Transverse colon (tissue), 4 donors: ENCODE measurements around the gene IFT80. TPM values are rescaled to one million over a fixed set of nuclear protein-coding genes. Genes with fewer than 3 reads are reported as not detected.

Experiments
- DNase-seq: peaks from one replicate; pipeline ENCODE4 v3.0.0-alpha.2; 2019
- H3K27ac ChIP-seq, 4 donors: fragments of 200-600 bp; sonication (generic); 2 replicates each; pipeline ENCODE4 v1.5.1; 2016 to 2018; ENCODE audit warnings: inconsistent platforms in 4 of 4
- H3K27me3 ChIP-seq: fragments of 200-600 bp; sonication (generic); 2 replicates; pipeline ENCODE4 v1.5.1; 2017; ENCODE audit warnings: inconsistent platforms
- H3K36me3 ChIP-seq, 4 donors: fragments of 200-600 bp; sonication (generic); 2 replicates each; pipeline ENCODE4 v1.5.1; 2017 to 2019; ENCODE audit warnings: inconsistent platforms in 4 of 4
- H3K4me1 ChIP-seq, 4 donors: fragments of 200-600 bp; sonication (generic); 2 replicates each; pipeline ENCODE4 v1.5.1; 2017 to 2020; ENCODE audit warnings: inconsistent platforms in 4 of 4
- H3K4me3 ChIP-seq, 4 donors: fragments of 200-600 bp; sonication (generic); 1 replicate in 1 of 4; 2 replicates in 3 of 4; pipeline versions ENCODE4 v1.5.1 to v1.6.1; 2017 to 2019; ENCODE audit warnings: inconsistent platforms in 4 of 4
- H3K9me3 ChIP-seq, 2 donors: fragments of 200-600 bp; sonication (generic); 2 replicates each; pipeline ENCODE4 v1.5.1; 2017 to 2019; ENCODE audit warnings: inconsistent platforms in 2 of 2
- EP300 ChIP-seq: sonication (generic); formaldehyde crosslinking; IDR thresholded peaks from one replicate; pipeline ENCODE4 v1.6.1; 2017; ENCODE audit warnings: antibody characterized with exemption, low read depth
- POLR2A ChIP-seq: fragments of 450-650 bp; IDR thresholded peaks from one replicate; pipeline ENCODE4 v1.6.1; 2016; ENCODE audit warnings: antibody characterized with exemption, mild to moderate bottlenecking, moderate library complexity
- POLR2AphosphoS5 ChIP-seq, 3 donors: sonication (generic); formaldehyde crosslinking; IDR thresholded peaks; one replicate each; pipeline ENCODE4 v1.6.1; 2016; ENCODE audit warnings: antibody characterized with exemption in 3 of 3
- WGBS, 2 donors: methylation state at CpG; one replicate each; pipeline ENCODE4 v1.1.5; 2018; ENCODE audit warnings: low coverage in 1 of 2; 5-methylcytosine and 5-hydroxymethylcytosine counted together
- in situ Hi-C, 4 donors: fragments of 200-750 bp; cut with MboI; loops; one replicate each; pipeline versions ENCODE4 v1.15.0 to v1.15.1; 2017; ENCODE audit warnings: low sequenced_read_pairs in 3 of 4, low pct_ligation_motif_present in 1 of 4, low pct_unique_long_range_greater_than_20kb in 1 of 4
- intact Hi-C: fragments of 100-400 bp; cut with DNase I; formaldehyde crosslinking; loops from one replicate; pipeline ENCODE4 v1.15.1; 2023; ENCODE audit warnings: low total_unique reads
- total RNA-seq, 4 donors: library from RNA; depleted of rRNA; stranded (reverse); fragments of >200 nt; gene quantifications; one replicate each; pipeline ENCODE4 v1.1.0, GENCODE V29; 2016
- TF ChIP-seq, protein P1 (sequence below), 5 experiments: fragments of 200-600 bp in 3 of 5; fragments of 450-650 bp in 2 of 5; sonication (generic) in 3 of 5; IDR thresholded peaks; 1 replicate in 2 of 5; 2 replicates in 3 of 5; pipeline ENCODE4 v1.5.1; 2016 to 2017; ENCODE audit warnings: antibody characterized with exemption in 5 of 5, inconsistent platforms in 3 of 5, mild to moderate bottlenecking in 2 of 5, moderate library complexity in 1 of 5

Gene IFT80
- total RNA-seq, 4 donors from 2014 or later: 0.37 to 78.8 (median 19.7) TPM

DNA sequence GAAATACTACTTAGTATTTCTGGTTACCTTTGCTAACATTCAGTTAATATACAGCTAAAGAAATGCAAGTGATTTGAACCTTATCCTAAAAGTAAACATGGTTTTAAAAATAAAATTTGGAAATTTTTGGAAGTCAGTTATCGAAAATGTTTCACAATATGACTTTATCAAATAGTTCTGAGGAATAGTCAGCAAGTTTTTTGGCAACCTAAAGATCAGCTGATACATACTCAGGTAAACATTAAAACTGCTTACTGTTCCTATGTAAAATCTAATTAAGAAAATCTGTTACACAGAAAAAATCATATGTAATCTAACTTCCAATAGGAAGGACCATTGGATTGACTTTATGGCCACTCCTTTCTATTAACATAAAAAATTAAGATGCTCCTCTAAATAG lies 24.1 kb downstream of the IFT80 start:
- in situ Hi-C loops (no loop called here), intact Hi-C loops (loop anchor here (10.0 kb wide), 1 partner anchor 830 kb away; no protein-coding TSS in a partner anchor)
- Histone ChIP-seq H3K27ac (no peak overlapping the region), H3K27me3 (no peaks in the 10 kb centered on the region), H3K4me3 (no peak overlapping the region), H3K36me3 (no peaks in the 10 kb centered on the region), H3K4me1 (no peaks in the 10 kb centered on the region), H3K9me3 (no peaks in the 10 kb centered on the region)
- TF ChIP-seq POLR2AphosphoS5 (IDR thresholded peaks at IDR 0.05) (no peak), POLR2A (no peak), EP300 (no peak)
- 92 to 100% methylated on average over 1 of the region's 1 CpG for WGBS, 2 donors
- no peak for DNase-seq

DNA sequence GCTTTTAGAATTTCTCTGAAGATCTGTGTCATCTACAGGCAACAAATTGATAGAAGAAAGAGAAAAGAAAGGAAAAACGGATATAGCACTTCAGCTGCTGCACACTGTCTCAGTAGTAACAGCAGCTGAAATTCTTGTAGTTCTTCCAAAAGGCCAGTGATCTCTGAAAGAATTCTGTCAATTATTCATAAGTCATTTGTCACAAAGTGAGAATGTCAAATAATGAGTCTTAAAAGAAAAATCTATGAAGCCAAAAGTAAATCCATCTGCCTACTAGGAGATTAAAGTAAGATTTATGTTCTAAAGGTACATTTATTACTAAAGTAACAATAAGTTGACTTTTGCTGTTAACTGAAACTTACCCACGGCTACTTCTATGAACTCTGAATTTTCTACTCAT lies 24.6 kb downstream of the IFT80 start:
- Histone ChIP-seq H3K36me3 (no peaks in the 10 kb centered on the region), H3K4me3 (no peak overlapping the region), H3K4me1 (no peaks in the 10 kb centered on the region), H3K27ac (no peak overlapping the region), H3K9me3 (no peaks in the 10 kb centered on the region), H3K27me3 (no peaks in the 10 kb centered on the region)
- WGBS, 2 donors: 89 to 94% methylated on average over 2 of the region's 2 CpGs
- intact Hi-C loops (loop anchor here (10.0 kb wide), 1 partner anchor 830 kb away; no protein-coding TSS in a partner anchor), in situ Hi-C loops (no loop called here)
- TF ChIP-seq POLR2A: no peak
- TF ChIP-seq EP300: no peak
- TF ChIP-seq POLR2AphosphoS5 (IDR thresholded peaks at IDR 0.05): no peak
- TF ChIP-seq, protein P1, sequence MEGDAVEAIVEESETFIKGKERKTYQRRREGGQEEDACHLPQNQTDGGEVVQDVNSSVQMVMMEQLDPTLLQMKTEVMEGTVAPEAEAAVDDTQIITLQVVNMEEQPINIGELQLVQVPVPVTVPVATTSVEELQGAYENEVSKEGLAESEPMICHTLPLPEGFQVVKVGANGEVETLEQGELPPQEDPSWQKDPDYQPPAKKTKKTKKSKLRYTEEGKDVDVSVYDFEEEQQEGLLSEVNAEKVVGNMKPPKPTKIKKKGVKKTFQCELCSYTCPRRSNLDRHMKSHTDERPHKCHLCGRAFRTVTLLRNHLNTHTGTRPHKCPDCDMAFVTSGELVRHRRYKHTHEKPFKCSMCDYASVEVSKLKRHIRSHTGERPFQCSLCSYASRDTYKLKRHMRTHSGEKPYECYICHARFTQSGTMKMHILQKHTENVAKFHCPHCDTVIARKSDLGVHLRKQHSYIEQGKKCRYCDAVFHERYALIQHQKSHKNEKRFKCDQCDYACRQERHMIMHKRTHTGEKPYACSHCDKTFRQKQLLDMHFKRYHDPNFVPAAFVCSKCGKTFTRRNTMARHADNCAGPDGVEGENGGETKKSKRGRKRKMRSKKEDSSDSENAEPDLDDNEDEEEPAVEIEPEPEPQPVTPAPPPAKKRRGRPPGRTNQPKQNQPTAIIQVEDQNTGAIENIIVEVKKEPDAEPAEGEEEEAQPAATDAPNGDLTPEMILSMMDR (IDR thresholded peaks at IDR 0.05): no peak
- no peak for DNase-seq

DNA sequence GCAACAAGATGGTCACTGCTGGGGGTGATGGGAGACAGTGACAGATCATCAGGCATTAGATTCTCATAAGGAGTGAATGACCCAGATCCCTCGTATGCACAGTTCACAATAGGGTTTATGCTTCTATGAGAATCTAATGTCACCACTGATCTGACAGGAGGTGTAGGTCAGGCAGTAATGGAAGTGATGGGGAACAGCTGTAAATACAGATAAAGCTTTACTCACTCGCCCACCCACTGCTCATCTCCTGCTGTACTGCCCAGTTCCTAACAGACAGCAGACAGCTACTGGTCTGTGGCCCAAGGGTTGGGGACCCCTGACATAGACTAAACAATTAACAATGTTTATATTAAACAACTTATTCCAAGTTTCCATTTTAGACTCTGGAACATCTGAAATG lies 25.4 kb downstream of the IFT80 start:
- in situ Hi-C loops: no loop called here
- no peaks in the 10 kb centered on the region for H3K9me3 ChIP-seq
- no peaks in the 10 kb centered on the region for H3K27me3 ChIP-seq
- no peak overlapping the region for H3K27ac ChIP-seq
- H3K4me3 ChIP-seq: no peak overlapping the region
- no peaks in the 10 kb centered on the region for H3K36me3 ChIP-seq
- TF ChIP-seq EP300 (no peak), POLR2AphosphoS5 (IDR thresholded peaks at IDR 0.05) (no peak), POLR2A (no peak)
- TF ChIP-seq, protein P1 (IDR thresholded peaks at IDR 0.05): no peak
- H3K4me1 ChIP-seq: no peaks in the 10 kb centered on the region
- no peak for DNase-seq
- WGBS, 2 donors: 80 to 95% methylated on average over 1 to 2 of the region's 2 CpGs
- intact Hi-C loops: loop anchor here (10.0 kb wide), 1 partner anchor 831 kb away; no protein-coding TSS in a partner anchor

DNA sequence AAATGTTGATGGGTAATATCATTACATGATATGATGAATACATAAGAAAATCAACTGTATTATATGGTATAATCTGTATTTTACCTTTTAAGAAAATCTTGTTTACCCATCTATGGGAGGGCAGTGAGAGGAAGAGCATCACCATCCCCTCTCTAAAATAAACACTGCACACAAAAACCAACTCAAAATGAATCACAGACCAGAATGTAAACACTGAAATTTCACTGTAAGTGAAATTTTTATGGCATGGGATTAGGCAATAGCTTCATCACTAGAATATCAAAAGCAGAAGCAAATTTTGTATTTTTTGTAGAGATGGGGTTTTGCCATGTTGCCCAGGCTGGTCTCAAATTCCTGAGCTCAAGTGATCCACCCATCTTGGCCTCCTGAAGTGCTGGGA lies 26.2 kb downstream of the IFT80 start:
- no peak overlapping the region for H3K4me3 ChIP-seq
- H3K36me3 ChIP-seq: no peaks in the 10 kb centered on the region
- no peaks in the 10 kb centered on the region for H3K9me3 ChIP-seq
- no peak for DNase-seq
- no peaks in the 10 kb centered on the region for H3K4me1 ChIP-seq
- H3K27me3 ChIP-seq: no peaks in the 10 kb centered on the region
- in situ Hi-C loops (no loop called here), intact Hi-C loops (loop anchor here (10.0 kb wide), 1 partner anchor 832 kb away; no protein-coding TSS in a partner anchor)
- no peak overlapping the region for H3K27ac ChIP-seq
- TF ChIP-seq POLR2AphosphoS5 (IDR thresholded peaks at IDR 0.05): no peak
- TF ChIP-seq POLR2A: no peak
- TF ChIP-seq, protein P1 (IDR thresholded peaks at IDR 0.05): no peak
- no peak for TF ChIP-seq EP300
